ENCODE measurements around the gene MAPKAPK3. TPM values are rescaled to one million over a fixed set of nuclear protein-coding genes. Genes with fewer than 3 reads are reported as not detected.

Gene MAPKAPK3
- total and polyA plus RNA-seq, 8 donors, result 15.8 to 30.6 (median 23.1) TPM

DNA sequence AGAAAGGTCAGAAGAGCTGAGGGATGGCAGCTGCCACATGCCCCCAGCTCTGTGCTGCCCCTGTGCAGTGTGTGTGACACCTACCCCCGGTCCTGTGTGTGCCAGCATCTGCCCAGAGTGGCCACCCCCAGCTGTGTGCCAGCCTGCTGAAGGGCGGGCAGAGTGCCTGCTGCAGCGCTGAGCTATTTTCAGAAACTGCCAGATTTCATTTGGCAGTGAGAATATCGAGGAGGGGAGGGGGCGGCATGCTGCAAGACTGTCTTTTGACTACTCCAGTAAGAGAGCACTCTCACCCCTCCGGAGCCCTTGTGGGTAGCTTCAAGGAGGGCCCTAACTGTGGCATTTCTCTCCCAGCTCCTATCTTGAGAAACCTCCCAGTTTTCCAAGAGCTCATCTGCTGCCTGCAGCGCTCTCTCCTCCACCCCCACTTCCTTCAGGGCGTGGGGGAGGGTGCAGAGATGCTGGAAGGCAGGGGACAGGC is 32.5 kb downstream of the MAPKAPK3 start:
- WGBS, 2 donors, result 76 to 88% methylated on average over 7 to 8 of the region's 8 CpGs
- DNase-seq (no peak), FAIRE-seq (no peak), ATAC-seq (no peak)
- Histone ChIP-seq H3K36me3 (no peaks in the 10 kb centered on the region), H3K27me3 (no peaks in the 10 kb centered on the region), H3K27ac (no peak overlapping the region), H3K4me1 (no peaks in the 10 kb centered on the region), H3K9me3 (no peaks in the 10 kb centered on the region), H3K4me3 (no peak overlapping the region)
- intact Hi-C loops (cut with DNase I), result no loop called here
- TF ChIP-seq, protein P1, sequence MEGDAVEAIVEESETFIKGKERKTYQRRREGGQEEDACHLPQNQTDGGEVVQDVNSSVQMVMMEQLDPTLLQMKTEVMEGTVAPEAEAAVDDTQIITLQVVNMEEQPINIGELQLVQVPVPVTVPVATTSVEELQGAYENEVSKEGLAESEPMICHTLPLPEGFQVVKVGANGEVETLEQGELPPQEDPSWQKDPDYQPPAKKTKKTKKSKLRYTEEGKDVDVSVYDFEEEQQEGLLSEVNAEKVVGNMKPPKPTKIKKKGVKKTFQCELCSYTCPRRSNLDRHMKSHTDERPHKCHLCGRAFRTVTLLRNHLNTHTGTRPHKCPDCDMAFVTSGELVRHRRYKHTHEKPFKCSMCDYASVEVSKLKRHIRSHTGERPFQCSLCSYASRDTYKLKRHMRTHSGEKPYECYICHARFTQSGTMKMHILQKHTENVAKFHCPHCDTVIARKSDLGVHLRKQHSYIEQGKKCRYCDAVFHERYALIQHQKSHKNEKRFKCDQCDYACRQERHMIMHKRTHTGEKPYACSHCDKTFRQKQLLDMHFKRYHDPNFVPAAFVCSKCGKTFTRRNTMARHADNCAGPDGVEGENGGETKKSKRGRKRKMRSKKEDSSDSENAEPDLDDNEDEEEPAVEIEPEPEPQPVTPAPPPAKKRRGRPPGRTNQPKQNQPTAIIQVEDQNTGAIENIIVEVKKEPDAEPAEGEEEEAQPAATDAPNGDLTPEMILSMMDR (IDR thresholded peaks at IDR 0.05), result no peak

DNA sequence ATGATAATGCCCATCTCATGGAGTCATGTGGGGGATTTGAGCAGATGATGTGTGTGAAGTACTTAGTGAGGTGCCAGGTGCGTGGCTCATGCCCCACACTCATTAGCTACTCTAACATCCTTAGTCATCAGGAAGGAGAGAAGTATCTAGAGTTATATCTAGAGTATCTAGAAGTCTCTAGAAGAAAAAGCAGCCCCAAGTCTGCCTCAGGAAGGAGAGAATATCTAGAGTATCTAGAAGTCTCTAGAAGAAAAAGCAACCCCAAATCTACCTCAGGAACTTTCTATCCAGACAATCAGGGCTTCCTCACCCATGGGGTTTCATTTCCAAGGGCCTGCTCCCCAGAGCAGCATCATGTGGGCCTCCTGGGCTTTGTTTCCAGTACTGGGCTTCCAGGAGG is 33.1 kb downstream of the MAPKAPK3 start:
- WGBS, 2 donors, result 92 to 95% methylated on average over 1 of the region's 1 CpG
- H3K4me3 ChIP-seq, result no peak overlapping the region
- H3K36me3 ChIP-seq, result no peaks in the 10 kb centered on the region
- intact Hi-C loops (cut with DNase I), result no loop called here
- H3K27me3 ChIP-seq, result no peaks in the 10 kb centered on the region
- no peak overlapping the region for H3K27ac ChIP-seq
- no peak for ATAC-seq
- no peaks in the 10 kb centered on the region for H3K4me1 ChIP-seq
- no peak for FAIRE-seq
- TF ChIP-seq, protein P1 (IDR thresholded peaks at IDR 0.05), result no peak
- no peak for DNase-seq
- H3K9me3 ChIP-seq, result no peaks in the 10 kb centered on the region

DNA sequence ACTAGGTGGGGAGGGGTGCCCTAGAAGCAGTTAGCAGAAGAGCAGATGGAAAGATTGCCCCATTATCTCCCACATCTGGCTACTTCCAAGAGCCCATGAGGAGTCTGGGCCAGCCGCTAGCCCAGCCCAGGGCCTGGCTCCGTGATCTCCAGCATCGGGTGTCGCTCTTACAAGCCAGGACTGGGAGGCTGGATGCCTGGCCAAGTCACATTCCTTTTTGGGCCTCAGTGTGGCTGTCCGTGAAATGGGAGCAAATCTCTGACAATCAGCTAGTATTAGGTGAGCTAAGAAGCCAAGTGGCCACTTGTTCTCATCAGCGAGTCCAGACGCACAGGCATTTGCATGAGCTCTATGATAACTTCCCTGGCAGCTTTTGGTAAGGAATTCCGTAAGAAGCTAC is 34.5 kb downstream of the MAPKAPK3 start:
- TF ChIP-seq, protein P1 (IDR thresholded peaks at IDR 0.05), result no peak
- 86 to 91% methylated on average over 8 of the region's 8 CpGs for WGBS, 2 donors
- Histone ChIP-seq H3K4me3 (no peak overlapping the region), H3K27me3 (no peaks in the 10 kb centered on the region), H3K27ac (no peak overlapping the region), H3K4me1 (no peaks in the 10 kb centered on the region), H3K9me3 (no peaks in the 10 kb centered on the region), H3K36me3 (no peaks in the 10 kb centered on the region)
- intact Hi-C loops (cut with DNase I), result no loop called here
- no peak for FAIRE-seq
- ATAC-seq, result no peak
- DNase-seq, result no peak

DNA sequence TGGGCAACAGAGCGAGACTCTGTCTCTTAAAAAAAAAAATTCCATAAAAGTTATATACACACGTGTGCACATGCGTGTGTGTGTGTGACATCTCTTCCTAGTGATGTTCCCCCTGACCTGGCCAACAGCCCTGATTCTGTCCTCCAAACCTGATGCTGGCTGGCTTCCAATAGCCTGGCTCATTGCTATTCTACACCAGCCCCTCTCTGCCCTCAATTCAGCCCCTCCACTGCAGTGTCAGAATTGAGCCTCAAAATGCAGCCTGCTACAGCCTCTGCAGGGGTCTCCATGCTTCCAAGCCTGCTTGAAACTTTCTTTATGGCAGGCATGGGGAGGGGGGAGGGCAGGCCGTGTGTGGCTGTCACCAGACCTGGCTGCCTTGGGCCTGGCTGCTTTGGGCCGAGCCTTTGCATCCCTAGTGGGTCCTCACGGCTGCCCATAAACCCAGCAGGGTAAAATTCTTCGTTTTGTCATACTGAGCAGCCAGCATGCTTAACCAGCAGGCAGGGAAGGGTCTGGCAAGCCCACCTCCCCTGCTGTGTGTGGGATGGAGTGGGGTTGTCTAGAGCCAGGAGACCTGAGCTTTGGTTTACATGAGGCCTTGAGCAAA is 35.1 kb downstream of the MAPKAPK3 start:
- WGBS, 2 donors, result 60 to 69% methylated on average over 7 of the region's 7 CpGs
- Histone ChIP-seq H3K36me3 (no peaks in the 10 kb centered on the region), H3K4me1 (no peaks in the 10 kb centered on the region), H3K27ac (no peak overlapping the region), H3K9me3 (no peaks in the 10 kb centered on the region), H3K4me3 (no peak overlapping the region), H3K27me3 (no peaks in the 10 kb centered on the region)
- TF ChIP-seq, protein P1 (IDR thresholded peaks at IDR 0.05), result no peak
- DNase-seq, result no peak
- no peak for ATAC-seq
- no peak for FAIRE-seq
- intact Hi-C loops (cut with DNase I), result no loop called here

DNA sequence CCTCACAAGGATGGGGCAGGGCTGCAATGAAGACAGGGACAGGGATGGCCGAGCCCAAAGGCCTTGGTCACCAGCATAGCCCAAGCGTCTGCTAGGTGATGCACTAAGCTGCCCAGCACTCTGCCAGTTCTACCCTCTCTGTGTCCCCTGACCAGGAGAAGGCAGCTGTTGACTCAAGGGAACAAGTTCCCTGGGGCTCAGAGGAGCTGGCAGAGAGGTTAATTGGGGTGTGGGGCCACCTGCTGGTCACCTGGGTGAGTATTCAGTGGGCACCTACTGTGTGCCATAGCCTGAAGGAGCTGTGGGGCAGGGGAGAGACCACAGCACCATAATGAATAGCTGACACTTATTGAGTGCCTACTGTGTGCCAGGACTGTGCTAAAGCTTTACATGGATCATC is 35.8 kb downstream of the MAPKAPK3 start:
- no peaks in the 10 kb centered on the region for H3K9me3 ChIP-seq
- no peaks in the 10 kb centered on the region for H3K36me3 ChIP-seq
- no peaks in the 10 kb centered on the region for H3K4me1 ChIP-seq
- no peak overlapping the region for H3K27ac ChIP-seq
- H3K27me3 ChIP-seq, result no peaks in the 10 kb centered on the region
- 55 to 65% methylated on average over 2 of the region's 2 CpGs for WGBS, 2 donors
- ATAC-seq, result peak in 3 of 4 donors; percentile 56 to 74 (median 61)
- no peak for FAIRE-seq
- H3K4me3 ChIP-seq, result no peak overlapping the region
- intact Hi-C loops (cut with DNase I), result no loop called here
- peak in 1 of 6 donors; percentile 24 for DNase-seq
- TF ChIP-seq, protein P1 (IDR thresholded peaks at IDR 0.05), result peak in 1 of 4 donors; percentile 19
